ENCODE data around the gene CDON.
"Not testable (repeated sequence)": the region's sequence is repeated elsewhere in the genome, so short reads cannot be mapped to it uniquely, and the experiment has no call there.

CDON gene

DNA sequence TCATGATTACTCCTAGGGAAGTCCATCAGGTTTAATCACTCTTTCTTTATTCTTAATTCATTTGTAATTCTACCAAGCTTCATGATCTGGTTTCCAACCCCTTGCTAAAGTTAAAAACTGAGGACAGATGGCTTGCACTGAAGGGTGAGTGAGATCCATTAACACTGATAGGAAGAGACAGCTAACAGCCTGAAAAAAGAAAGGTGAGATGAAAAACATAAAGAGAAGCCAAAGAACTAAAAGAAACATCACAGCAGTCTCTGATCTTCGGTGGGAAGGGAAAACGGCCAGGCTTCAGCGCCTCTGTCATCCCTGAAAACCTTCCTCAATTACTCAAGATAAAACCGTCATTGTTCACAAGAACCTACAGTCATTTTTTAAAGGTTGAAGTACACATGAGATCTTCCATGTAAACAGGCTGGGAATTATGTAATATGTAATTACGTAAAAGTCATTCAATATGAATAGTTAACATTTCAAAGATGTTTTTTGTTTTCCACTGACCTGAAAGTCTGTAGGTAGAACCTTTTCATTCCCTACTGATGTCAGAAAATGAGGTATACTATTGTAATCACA, 75.5 kb downstream of the CDON start:
- no peak for DNase-seq

GRCh38 chr11:125985956-125986355, 76.7 kb downstream of the CDON start:
- not testable (repeated sequence) for DNase-seq

GRCh38 chr11:125982348-125982730, 80.3 kb downstream of the CDON start:
- DNase-seq = no peak

DNA sequence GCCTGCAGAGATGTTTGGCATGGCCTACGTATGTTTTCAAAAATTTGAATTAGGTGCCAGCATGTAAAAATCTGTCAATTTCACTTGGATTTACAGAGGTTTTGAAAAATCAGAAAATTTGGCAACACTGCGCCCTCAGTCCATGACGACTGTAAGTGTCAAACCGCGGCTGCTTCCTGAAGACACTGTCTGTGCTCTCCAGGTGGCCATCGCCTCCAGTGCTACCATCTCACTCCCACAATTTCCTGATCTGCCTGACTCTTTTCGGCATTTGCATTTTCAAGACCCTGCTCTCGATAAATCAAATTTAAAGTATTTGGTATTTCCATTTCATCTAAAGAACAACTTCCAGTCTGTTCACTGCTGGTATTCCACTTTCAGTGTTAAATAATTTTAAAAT, 82.2 kb downstream of the CDON start:
- no peak for DNase-seq

DNA sequence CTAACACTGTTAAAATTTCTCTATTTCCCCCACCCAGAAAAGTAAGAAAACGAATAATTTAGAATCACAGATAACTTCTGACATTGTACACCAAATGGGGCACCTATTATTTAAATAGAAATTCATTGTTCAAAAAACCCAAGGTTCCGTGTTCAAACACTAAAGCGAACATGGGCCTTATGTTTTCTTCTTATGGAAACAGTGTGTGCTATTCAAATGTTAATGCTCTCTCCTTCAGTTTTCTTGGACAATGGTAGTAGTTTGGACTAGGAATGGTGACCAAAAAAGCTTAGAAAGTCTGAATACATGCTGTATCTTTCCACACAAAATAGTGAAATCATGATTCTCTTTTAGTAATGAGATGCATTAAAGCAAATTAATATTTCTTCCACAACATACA, 83.2 kb downstream of the CDON start:
- no peak for DNase-seq

DNA sequence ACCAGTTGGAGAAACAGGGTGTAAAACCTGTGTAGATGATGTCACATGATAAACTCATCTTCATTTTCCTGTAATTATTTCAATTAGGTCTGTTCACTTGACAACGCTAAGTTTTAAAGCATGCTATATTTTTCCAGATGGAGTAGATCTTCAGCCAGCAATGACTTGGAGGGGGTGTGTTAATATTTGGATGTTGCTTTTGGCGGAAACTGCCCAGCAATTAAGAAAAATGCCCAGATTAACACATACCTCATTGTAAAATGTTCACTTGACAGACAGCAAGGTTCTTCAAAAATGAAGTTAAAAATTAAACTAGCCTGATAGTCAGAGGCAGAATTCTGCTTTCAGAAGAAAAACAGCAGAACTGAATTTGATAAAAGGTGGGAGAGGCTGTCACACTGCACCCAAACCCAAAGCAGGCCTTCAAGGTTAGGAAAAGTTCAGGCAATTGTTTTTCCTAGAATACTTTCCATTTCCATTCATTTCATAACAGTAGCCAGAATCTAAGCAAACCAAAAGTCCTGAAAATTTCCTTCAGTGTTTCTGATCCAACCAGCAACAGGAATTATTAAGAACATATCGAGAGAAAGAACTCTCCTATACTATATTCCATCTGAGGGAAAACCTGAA, 83.8 kb downstream of the CDON start:
- no peak for DNase-seq

DNA sequence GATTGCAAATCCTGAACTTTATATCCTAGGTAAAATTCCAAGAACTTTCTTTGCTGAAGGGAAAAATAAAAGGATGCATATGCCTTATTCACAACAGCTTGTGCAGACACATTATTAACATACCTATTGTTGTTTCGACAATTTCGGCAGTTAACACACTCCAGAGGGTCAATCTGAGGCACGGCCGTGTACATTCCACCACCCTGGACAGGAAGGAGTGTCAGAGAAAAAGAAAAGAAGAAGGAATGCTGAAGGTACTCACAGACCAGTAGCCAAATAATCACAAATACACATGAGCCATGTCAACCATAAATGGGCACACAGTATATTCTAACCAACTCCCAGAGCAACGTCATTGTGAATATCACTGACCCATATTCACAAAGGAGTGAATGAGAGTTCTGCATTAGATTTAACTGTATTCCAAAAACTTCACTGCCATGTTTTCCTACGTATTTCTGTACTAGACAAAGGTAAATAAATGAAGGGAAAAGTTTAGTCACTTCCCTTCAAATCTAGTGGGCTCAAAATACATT, 84.4 kb downstream of the CDON start:
- DNase-seq = no peak

DNA sequence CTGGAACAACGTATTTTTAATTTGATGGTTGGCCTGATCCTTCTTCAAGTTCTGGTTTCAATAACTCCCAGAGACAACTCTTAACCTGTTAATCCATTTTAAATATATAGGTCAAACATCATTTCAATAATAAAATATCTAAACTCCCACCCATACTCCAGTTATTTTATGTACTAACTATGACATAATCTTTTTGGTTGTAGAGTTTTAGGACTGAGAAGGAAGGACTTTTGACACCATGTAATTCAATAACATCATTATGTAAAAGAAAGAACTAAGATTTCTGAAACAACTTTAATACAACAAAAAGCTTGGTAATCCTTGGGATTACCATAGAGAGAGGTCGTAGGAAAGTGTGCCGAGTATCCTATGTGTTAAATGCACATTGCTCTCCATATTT, 85.3 kb downstream of the CDON start:
- no peak for DNase-seq

- DNase-seq = no peak
These were observed 86.5 kb downstream of the CDON start for GRCh38 chr11:125976156-125976555.

- no peak for DNase-seq
These were observed 87.0 kb downstream of the CDON start for GRCh38 chr11:125975634-125976033.

GRCh38 chr11:125974284-125974683, 88.4 kb downstream of the CDON start:
- DNase-seq = no peak

- DNase-seq = no peak
These were observed 91.0 kb downstream of the CDON start for GRCh38 chr11:125971618-125972017.

DNA sequence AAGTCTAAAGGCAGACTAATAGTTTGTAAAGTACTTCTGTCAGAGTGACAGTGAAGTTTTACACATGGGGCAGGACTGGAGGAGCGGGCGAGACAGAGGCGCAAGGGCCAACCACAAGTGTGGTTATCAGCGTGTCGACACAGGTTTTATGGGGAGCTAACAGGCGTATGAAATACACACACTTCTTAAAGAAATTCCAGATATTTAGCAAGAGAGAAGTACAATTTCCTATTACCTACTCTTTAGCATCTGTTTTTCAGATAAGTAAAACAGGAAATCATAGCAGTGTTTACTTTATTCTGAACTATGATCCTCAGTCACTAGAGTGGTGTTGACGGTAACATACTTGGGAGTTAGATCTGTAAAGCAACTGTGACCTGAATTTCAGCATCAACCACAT, 94.3 kb downstream of the CDON start:
- no peak for DNase-seq

DNA sequence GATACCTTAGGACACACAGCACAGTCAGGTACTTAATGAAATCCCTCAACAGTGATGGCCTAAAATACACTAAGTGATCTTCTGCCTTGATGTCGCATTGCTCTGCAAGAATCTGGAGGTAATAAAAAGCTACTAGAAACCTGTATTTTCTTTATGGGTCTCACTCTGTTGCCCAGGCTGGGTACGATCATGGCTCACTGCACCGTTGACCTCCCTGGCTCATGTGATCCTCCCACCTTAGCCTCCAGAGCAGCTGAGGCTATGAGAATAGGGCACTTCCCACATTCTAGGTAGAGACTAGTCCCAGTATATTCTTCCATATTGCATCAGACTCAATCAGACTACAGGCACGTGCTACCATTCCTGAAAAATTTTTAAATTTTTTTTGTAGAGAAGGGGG, 95.2 kb downstream of the CDON start:
- no peak for DNase-seq

DNA sequence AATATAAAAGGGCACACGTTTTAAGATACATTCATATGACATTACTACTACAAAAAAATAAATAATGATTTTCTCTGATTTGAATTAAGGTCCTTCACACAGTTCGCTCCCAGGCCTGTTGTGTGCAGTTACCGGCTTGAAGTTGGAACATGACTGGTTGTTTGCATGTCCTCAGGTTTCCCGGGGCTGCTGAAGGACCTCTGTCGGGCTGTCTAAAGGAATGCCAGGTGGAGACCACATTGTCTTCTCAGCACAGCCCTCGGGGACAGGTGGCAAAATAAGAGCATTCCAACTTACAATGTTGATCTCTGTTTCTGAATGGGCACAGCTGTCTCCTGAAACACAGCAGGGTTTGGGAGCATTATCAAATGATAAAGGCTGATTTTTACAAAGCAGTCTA, 101.9 kb downstream of the CDON start:
- DNase-seq = no peak

GRCh38 chr11:125959931-125960330, 102.7 kb downstream of the CDON start:
- DNase-seq = no peak

DNA sequence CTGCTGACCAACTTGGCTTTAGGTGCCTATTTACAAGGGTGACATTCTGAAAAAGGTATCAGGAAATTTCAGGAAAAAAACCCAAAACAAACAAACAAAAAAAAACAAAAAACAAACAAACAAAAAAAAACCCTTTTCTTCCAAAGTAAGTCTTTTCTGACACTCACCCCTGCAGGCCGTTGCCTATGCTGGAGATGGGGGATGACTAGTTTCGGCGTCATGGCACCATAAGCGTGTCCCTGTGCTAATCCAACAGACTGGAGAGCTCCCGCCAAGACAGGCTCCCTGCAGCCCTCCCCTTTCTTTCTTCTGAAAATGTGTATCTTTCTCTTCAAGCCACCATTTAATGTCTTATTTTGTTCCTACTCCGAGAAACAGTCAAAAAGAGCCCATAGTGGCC, 103.2 kb downstream of the CDON start:
- no peak for DNase-seq

GRCh38 chr11:125958872-125959400, 103.7 kb downstream of the CDON start:
- no peak for DNase-seq

DNA sequence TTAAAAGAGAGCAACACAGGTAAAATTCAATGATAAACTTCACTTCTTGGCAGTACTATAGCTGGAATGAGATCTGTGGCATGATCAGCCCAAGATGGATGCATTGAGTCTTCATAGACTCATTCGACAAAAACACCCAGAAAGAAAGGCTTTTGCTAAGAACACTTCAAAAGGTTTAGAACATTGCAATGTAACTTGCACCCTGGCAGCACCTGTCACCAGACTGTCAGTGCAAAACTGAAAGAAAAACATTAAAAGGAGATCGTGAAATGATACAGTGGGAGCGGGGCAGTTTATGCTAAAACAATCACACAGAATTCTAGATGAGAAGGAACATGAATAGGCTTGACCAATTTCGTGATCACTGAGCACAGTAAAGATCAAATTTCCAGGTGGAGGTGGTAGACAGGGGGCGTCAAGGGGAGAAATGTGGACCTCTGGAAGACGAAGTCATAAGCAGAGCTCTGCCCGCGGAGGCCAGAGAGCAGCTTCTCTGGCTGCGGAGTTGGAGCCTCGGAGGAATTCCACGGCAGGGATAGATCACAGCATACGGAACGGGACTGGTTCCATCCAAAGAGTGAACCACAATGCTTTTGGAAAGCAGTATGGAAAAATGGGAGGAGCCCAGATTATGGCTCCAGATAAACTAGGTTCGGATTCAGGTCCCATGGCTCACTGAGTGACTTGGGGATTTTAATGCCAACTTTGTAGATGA, 104.9 kb downstream of the CDON start:
- no peak for DNase-seq

DNA sequence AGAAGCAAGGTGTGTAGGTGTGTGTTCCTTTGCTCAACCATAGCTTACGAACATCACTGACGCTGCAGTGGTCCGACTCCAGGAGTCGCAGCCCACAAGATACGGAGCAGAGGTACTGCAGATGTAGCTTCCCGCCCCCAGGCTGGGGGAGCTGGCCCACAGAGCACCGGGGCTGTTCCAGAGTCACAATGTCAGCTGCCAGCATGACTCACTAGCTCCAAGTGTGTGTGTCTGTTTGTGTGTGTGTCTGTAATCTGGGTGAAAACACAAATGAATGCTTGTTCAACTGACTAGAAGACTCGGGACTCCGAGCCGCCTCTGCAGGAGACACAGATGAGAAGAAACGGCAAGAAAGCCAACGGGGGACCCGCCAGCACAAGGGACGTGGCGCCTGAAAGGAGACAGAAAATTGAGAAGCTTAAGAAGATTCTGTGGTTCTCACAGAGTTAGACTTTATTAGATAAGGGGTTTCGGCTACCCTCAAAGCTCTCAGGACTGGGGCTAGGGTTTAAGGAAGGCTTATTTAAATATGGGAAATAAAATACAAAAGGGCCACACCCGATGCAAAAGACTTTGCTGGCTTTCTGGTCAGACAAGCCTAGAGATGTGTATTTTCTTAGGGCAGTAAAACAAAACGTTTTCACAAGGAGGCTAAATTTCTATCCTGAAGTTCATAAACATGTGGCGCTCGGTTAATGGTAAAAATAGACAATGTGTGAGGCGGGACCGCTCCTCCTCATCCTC, 106.1 kb downstream of the CDON start:
- DNase-seq = no peak

DNA sequence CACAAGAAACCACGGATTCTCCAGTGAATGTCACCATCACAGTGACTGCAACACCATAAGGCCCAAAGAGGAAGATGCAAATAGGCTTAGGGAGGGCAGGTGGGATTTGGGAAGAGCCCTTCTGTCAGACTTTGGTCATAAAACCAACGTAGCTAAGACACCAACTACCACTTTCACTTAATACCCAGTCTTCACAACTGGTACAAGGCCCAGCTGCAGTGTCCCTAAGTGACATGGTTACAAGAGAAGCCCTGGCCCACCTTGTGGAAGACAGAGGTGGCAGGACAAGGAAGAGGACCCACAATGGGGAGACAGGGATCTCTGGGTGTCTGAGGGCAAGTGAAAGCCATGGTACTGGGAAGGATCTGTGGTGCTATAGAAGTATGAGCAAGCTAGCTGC, 106.8 kb downstream of the CDON start:
- no peak for DNase-seq

DNA sequence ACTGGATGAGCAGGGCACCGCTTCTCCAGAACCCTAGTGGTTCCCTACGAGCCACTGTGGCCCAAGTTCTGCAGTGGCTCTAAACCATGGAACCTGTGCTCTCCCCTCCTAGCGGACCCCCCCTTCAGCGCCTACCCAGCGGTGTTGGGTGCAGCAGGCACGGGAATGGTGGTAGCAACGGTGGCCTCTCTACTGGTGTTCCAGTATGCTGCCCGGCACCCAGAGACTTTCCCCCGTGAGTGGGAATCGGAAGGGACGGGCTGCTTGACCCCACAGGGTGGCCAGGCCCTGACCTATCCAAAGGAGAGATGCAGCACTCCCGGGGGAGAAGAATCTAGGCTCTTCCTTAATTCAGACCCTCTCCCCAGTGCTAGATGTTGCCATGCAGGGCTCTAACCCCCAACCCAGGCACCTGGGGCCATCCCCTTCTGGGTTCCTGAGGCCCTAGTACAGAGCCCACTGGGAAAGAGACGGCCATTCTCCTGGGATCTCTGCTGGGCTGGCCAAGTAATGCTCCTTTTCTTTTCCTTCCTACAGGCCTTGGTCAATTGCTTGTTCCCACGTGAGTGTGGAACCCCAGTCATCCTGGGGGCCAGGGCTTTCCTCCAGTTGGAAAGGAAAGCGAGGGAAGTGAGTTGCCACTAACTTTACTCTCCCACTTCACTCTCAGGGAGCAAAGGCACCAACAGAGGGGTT, 107.6 kb downstream of the CDON start:
- DNase-seq = no peak

Data from NCI-H2081 treated with DMSO at 0.1 percent for 48 hours (cell line).